G401.6 (cell line): ENCODE measurements around the gene LRRC61.
"Not testable (repeated sequence)": the region's sequence is repeated elsewhere in the genome, so short reads cannot be mapped to it uniquely, and the experiment has no call there.

Source experiments
- FAIRE-seq: peaks from 2 replicates; lab custom pipeline; 2012; peaks lifted over from hg19 to GRCh38; lab: Jason Lieb, UNC

LRRC61 gene

DNA sequence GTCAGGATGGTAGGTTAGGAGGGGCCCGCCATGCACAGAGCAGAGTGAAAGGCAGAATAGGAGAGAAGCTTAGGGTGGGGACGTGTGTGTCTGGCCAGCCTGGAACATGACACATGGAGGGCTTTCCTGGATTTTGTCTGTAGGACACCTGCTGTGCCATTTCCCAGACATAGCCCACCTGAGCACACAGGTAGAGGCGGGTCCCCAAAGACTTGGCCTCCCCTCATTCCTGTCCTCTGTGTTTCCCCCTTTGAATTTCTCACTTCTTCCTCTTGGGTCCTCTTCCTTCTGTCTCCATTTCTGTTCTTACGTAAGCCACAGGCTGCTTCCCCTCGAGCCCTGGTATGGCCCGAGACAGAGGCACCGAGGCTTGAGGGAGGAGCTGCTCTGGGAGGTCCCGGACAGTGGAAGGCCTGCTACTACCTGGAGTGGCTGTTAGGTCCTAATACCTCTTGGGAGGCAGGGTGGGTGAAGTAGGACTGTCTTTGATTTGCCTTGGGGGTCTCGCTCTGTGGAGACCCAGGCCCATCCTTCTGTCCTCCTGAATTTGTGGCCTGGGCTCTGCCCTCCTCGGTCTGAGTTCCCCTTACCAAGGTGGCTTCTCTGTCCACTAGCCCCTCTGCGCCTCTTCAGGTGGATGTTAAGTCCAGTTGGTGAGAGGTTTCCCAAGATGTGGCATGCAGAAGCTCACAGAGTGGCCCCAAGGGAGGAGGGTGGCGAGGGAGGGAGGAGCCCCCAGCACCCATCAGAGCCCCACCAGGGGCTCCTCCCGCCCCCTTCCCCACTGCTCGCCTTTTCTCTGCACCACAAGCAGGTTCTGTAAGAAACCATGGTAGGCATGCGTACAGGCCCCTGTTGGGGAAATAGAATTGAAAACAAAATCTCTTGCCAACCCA lies 61.5 kb downstream of the LRRC61 start:
- no peak for FAIRE-seq

DNA sequence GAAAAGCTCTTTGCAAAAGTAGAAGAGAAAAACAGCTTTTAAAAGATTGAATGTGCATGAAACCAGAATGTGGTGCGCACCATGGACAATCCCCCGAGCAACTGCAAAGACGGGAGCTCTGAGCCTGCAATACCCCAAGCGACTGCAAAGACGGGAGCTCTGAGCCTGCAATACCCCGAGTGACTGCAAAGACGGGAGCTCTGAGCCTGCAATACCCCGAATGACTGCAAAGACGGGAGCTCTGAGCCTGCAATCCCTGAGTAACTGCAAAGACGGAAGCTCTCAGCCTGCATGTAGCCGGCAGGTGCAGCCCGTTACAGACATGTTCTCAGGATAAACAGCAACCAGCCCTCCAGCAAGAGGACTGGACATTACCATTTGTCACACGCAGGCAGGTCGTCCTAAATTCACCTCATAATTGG lies 62.2 kb downstream of the LRRC61 start:
- FAIRE-seq: no peak

DNA sequence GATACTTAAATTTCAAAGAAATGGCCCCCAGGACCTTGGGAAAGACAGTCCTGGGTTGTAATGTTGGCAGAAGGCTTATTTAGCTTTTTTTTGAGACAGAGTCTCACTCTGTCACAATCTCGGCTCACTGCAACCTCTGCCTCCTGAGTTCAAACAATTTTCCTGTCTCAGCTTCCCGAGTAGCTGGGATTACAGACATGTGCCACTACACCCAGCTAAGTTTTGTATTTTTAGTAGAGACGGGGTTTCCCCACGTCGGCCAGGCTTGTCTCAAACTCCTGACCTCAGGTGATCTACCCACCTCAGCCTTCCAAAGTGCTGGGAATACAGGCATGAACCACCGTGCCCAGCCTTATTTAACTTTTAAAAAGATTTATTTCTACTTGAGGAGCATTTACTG lies 62.7 kb downstream of the LRRC61 start:
- FAIRE-seq: not testable (repeated sequence)
